HepG2 (cell line): ENCODE measurements around the gene FAM219B. TPM values are rescaled to one million over a fixed set of nuclear protein-coding genes. Genes with fewer than 3 reads are reported as not detected.

Experiments
- ARID2 ChIP-seq: sonication (generic); formaldehyde crosslinking; IDR thresholded peaks from 2 replicates; pipeline ENCODE4 v1.8.1; 2022; ENCODE audit warnings: mild to moderate bottlenecking, missing genetic modification reagents, borderline replicate concordance
- CBX2 ChIP-seq, 2 experiments: fragments of 200-600 bp in 1 of 2; sonication (generic); formaldehyde crosslinking in 1 of 2; IDR thresholded peaks; 2 replicates each; pipeline versions ENCODE4 v1.7.0 to v1.8.1; 2018 to 2022; ENCODE audit warnings: low read depth in 2 of 2, low read length in 1 of 2, mild to moderate bottlenecking in 1 of 2, missing genetic modification reagents in 1 of 2
- CCDC6 ChIP-seq: sonication (generic); formaldehyde crosslinking; IDR thresholded peaks from 2 replicates; pipeline ENCODE4 v1.8.1; 2022; ENCODE audit warnings: mild to moderate bottlenecking, missing genetic modification reagents, moderate library complexity
- GATAD1 ChIP-seq: IDR thresholded peaks from 2 replicates; pipeline ENCODE4 v1.6.1; 2016; ENCODE audit warnings: missing genetic modification reagents, missing compliant biosample characterization
- HDAC6 ChIP-seq: fragments of 200-600 bp; sonication (generic); IDR thresholded peaks from 2 replicates; pipeline ENCODE4 v1.7.0; 2017; ENCODE audit warnings: mild to moderate bottlenecking, antibody characterized with exemption, low read length, low read depth
- MAFF ChIP-seq: IDR thresholded peaks from 2 replicates; pipeline ENCODE4 v1.6.1; 2011; ENCODE audit warnings: low read depth, low read length, improper control_type of control experiment
- MEF2D ChIP-seq: sonication (generic); formaldehyde crosslinking; IDR thresholded peaks from 2 replicates; pipeline ENCODE4 v1.5.1; 2020; ENCODE audit warnings: mild to moderate bottlenecking, missing genetic modification reagents
- NFE2L2 ChIP-seq: fragments of 150-350 bp; IDR thresholded peaks from 2 replicates; pipeline ENCODE4 v1.6.1; 2014; ENCODE audit warnings: low read length
- PCBP1 ChIP-seq: fragments of 200-400 bp; formaldehyde crosslinking; IDR thresholded peaks from 2 replicates; pipeline ENCODE4 v1.6.1; 2017; ENCODE audit warnings: mild to moderate bottlenecking, low read depth, low read length, borderline replicate concordance
- PPARG ChIP-seq: conservative IDR thresholded peaks from 2 replicates; pipeline ENCODE4 v1.6.1; 2016; ENCODE audit warnings: missing biosample characterization, missing genetic modification reagents
- RXRA ChIP-seq: sonication (generic); formaldehyde crosslinking; IDR thresholded peaks from 2 replicates; pipeline ENCODE4 v1.5.1; 2020; ENCODE audit warnings: missing genetic modification reagents
- SP1 ChIP-seq, 2 experiments: fragments of 450-650 bp in 1 of 2; sonication (generic) in 1 of 2; formaldehyde crosslinking in 1 of 2; IDR thresholded peaks; 2 replicates each; pipeline versions ENCODE4 v1.4.0 to v1.6.1; 2016 to 2020; ENCODE audit warnings: missing genetic modification reagents in 1 of 2
- TFAP4 ChIP-seq: sonication (generic); IDR thresholded peaks from 2 replicates; pipeline ENCODE4 v1.6.1; 2016; ENCODE audit warnings: low read depth, borderline replicate concordance
- ZFP90 ChIP-seq: sonication (generic); formaldehyde crosslinking; IDR thresholded peaks from 2 replicates; pipeline ENCODE4 v1.8.0; 2022; ENCODE audit warnings: missing genetic modification reagents, mild to moderate bottlenecking, inconsistent platforms, borderline replicate concordance
- ZGPAT ChIP-seq: IDR thresholded peaks from 2 replicates; pipeline ENCODE4 v1.6.1; 2016; ENCODE audit warnings: mild to moderate bottlenecking
- ZNF121 ChIP-seq: sonication (generic); formaldehyde crosslinking; IDR thresholded peaks from 2 replicates; pipeline ENCODE4 v1.5.0; 2020; ENCODE audit warnings: mild to moderate bottlenecking, missing genetic modification reagents
- ZNF143 ChIP-seq: sonication (generic); formaldehyde crosslinking; IDR thresholded peaks from 2 replicates; pipeline ENCODE4 v1.4.0; 2020; ENCODE audit warnings: missing genetic modification reagents
- ZNF225 ChIP-seq: sonication (generic); formaldehyde crosslinking; IDR thresholded peaks from 2 replicates; pipeline ENCODE4 v1.4.0; 2020; ENCODE audit warnings: mild to moderate bottlenecking, missing genetic modification reagents
- ZNF234 ChIP-seq: sonication (generic); formaldehyde crosslinking; conservative IDR thresholded peaks from 2 replicates; pipeline ENCODE4 v1.5.1; 2020; ENCODE audit warnings: mild to moderate bottlenecking, missing genetic modification reagents
- ZNF24 ChIP-seq: fragments of 450-650 bp; IDR thresholded peaks from 2 replicates; pipeline ENCODE4 v1.6.1; 2017; ENCODE audit warnings: antibody characterized with exemption, mild to moderate bottlenecking
- ZNF280D ChIP-seq: sonication (generic); formaldehyde crosslinking; IDR thresholded peaks from 2 replicates; pipeline ENCODE4 v1.5.1; 2020; ENCODE audit warnings: mild to moderate bottlenecking, missing genetic modification reagents
- ZNF547 ChIP-seq: sonication (generic); formaldehyde crosslinking; IDR thresholded peaks from 2 replicates; pipeline ENCODE4 v1.5.1; 2020; ENCODE audit warnings: mild to moderate bottlenecking, missing genetic modification reagents
- ZNF549 ChIP-seq: sonication (generic); formaldehyde crosslinking; IDR thresholded peaks from 2 replicates; pipeline ENCODE4 v1.5.0; 2020; ENCODE audit warnings: missing genetic modification reagents
- ZNF775 ChIP-seq: sonication (generic); formaldehyde crosslinking; IDR thresholded peaks from 2 replicates; pipeline ENCODE4 v1.4.0; 2020; ENCODE audit warnings: missing genetic modification reagents, mild to moderate bottlenecking, moderate library complexity, borderline replicate concordance
- ZZZ3 ChIP-seq: sonication (generic); formaldehyde crosslinking; IDR thresholded peaks from 2 replicates; pipeline ENCODE4 v1.4.0; 2020; ENCODE audit warnings: missing genetic modification reagents, mild to moderate bottlenecking, borderline replicate concordance
- polyA plus RNA-seq, 8 experiments: library from polyadenylated mRNA; depleted of rRNA in 3 of 8; stranded (reverse) in 7 of 8; unstranded in 1 of 8; fragments of >200 nt; fragmentation: Illumina TruSeq in 4 of 8; extraction: Trizol in 4 of 8; gene quantifications; 2 replicates each; pipeline versions ENCODE4 v1.2.1 to v1.2.3, GENCODE V29; 2011 to 2016; ENCODE audit warnings: low read depth in 4 of 8, missing spikeins in 1 of 8, mixed read lengths in 1 of 8; ENCODE audit not compliant: insufficient read depth in 1 of 8
- total RNA-seq, 5 experiments: library from RNA; depleted of rRNA; stranded (reverse); fragments of >200 nt; fragmentation: Illumina TruSeq; extraction: Trizol; gene quantifications; 2 replicates each; pipeline ENCODE4 v1.2.3, GENCODE V29; 2016; ENCODE audit warnings: low read depth in 1 of 5

The FAM219B gene
- total and polyA plus RNA-seq, 2 of the 13 experiments (the other 11 are each of a cell fraction or from before 2014, with no cell fraction given): 36.6 to 50.2 TPM

GRCh38 chr15:74889883-74890664 lies 16.6 kb downstream of the FAM219B start, which contains the start of gene MPI (continued):
- TF ChIP-seq GATAD1 (peak; percentile 84), ARID2 (CRISPR knock-in tag) (no peak), PCBP1 (peak; percentile 88), ZNF143 (CRISPR knock-in tag) (peak; percentile 99), NFE2L2 (no peak), ZGPAT (CRISPR knock-in tag) (peak; percentile 81), ZNF234 (CRISPR knock-in tag) (no peak), CCDC6 (no peak; the same call in 1 of the 2 replicates), ZFP90 (peak; percentile 88; the same call in 1 of the 2 replicates), ZNF225 (CRISPR knock-in tag) (no peak), ZNF280D (CRISPR knock-in tag) (no peak), HDAC6 (no peak), TFAP4 (peak; percentile 39; the same call in 1 of the 2 replicates), ZNF775 (CRISPR knock-in tag) (peak; percentile 32; the same call in 1 of the 2 replicates), ZNF549 (CRISPR knock-in tag) (no peak), MEF2D (CRISPR knock-in tag) (peak; percentile 75; the same call in 1 of the 2 replicates), CBX2 (IDR thresholded peaks at IDR 0.05; ENCODE audit: low read depth, low read length) (no peak), CBX2 (CRISPR knock-in tag; IDR thresholded peaks at IDR 0.05; ENCODE audit: low read depth) (no peak), ZNF547 (CRISPR knock-in tag) (0 out of 2 replicates have a peak, but pooled peaks have one; percentile 68), PPARG (peak; percentile 42; the same call in 1 of the 2 replicates), SP1 (IDR thresholded peaks at IDR 0.05) (no peak), SP1 (CRISPR knock-in tag; IDR thresholded peaks at IDR 0.05) (no peak; the same call in 1 of the 2 replicates), ZNF24 (no peak), ZZZ3 (CRISPR knock-in tag) (peak; percentile 78; the same call in 1 of the 2 replicates), ZNF121 (no peak), RXRA (CRISPR knock-in tag) (peak; percentile 56), MAFF (no peak)
